GM03348 (cell line): ENCODE data around the gene SLAMF8.

Experiments
- DNase-seq: peaks from one replicate; pipeline ENCODE4 v3.0.0; 2012; ENCODE audit warnings: low spot score

The SLAMF8 gene

DNA sequence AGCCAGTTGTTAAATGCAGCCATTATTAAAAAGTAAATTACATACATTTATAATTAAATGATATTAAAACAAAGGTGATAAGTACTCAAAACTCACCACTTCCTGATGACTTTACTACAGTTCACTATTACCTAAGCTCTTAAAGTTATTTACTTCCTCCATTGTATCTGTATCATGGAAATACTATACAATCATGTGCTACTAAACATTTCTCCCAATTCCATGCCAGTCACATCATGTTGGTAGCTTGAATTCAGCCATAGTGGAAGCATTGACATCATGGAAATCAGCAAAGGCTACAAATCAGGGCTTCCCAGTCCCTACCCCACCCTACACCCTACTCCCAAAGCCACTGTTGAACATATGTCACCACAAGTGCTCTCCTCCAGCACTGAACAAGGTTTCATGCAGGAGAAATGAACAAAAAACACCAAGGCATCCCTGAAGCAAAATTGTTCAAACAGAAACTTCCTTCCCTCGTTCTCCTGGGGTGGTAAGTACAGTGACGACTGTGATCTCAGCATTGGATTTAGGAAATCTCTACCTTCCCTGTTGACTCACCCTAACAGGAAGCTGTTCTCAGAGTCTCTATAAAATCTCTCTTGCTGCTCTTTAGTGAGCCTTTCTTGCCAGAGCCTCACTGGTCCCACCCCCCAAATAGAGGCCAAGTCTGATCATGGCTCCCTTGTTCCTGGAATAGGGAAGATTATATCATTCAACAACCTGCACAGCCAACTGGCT is 23.1 kb downstream of the SLAMF8 start:
- no peak for DNase-seq

DNA sequence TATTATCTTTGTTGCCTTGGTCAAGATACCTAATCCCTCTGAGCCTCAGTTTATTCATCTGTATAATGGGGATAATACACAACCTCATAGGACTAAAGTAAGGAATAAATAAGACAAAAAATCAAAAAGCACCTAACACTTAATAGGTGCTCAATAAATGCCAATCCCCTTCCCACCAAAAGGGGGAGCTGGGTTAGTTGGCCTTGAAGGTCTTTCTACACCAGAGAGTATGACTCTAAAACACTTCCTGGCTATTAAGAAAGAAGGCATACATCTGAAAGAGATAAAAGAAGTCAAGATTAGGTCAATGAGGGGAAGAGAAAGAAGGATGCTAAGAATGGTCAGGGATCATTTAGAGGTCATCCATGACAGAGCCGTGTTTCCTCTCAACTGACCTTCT is 24.7 kb downstream of the SLAMF8 start:
- DNase-seq = no peak

DNA sequence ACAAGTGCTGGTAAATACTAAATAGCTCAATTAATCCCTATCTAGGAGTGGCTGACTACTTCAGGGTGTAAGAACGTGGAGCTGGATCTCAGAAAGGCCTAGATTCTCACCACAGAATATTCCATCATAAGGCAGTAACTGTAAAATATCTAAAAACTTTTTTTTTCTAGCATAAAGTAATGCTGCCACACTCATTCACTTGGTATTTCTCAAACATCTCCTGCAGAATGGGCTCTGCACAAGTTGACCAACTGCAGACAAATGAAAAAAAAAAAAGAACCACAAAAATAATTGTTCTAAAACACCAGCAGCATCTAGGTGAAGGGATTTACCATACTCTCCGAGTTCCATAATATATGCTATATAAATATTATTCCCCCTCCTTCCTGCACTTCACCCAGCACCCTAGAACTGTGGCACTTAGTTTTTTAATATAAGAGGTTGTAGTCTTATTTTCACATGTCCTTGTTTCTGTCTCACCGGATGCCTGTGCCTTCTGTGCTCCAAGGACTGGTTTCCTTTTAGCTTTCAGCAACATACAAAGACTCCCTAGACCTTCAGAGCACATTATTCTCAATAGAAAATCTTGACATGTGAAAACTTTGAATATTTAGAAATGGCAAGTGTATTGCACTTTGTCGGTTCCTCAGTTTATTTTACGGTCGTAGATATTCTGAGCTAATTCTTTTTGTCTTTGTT is 26.9 kb downstream of the SLAMF8 start:
- peak; percentile 29 for DNase-seq

DNA sequence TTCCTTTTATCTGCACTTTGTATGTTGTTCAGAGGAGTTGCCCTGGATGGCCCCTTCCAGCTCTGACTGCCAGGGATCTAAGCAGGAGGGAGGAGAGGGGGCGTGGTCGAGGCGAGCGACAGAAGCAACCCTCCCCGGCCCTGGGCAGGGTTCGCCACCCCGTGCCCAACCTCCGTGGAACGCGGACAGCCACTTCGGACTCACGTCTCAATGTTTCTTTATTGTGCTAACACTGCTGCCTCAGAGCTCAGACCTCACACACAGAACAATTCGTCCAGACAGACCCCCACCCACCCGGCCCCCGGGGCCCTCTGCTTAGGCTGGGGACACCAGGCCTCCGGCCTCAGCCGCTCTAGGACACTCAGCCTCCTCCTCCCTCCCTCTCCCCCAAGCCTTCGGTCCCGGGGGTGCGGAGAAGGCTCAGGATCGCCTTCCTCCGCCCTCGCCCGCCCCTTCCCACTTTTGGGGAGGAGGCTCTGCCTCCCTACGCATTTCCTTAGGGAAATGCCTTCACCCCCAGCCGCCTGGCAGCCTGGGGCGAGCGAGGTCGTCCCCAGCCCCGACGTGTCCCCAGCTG is 27.5 kb downstream of the SLAMF8 start:
- DNase-seq = peak; percentile 83

DNA sequence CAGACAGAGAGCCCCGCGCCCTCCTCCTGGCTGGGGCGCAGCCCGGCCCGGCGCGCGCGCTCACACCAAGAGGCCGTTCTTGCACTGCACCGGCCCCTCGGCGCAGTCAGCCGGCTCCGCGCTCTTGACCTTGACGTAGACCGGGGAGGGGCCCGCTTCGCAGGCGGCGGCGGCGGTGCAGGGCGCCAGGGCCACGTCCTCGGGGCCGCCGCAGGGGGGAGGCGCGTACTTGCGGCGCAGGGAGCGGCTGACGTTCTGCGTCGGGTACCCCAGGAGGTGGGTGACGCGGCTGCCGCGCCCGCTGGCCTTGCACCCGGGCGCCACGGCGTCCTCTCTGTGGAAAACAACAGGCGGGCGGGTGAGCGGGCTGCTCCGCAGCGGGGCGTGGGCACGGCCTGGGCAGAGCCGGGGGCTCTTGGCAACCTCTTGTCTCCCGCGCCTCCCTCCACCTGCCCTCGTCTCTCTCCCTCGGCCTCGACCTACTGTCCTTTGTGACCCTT is 28.1 kb downstream of the SLAMF8 start:
- peak; percentile 94 for DNase-seq

DNA sequence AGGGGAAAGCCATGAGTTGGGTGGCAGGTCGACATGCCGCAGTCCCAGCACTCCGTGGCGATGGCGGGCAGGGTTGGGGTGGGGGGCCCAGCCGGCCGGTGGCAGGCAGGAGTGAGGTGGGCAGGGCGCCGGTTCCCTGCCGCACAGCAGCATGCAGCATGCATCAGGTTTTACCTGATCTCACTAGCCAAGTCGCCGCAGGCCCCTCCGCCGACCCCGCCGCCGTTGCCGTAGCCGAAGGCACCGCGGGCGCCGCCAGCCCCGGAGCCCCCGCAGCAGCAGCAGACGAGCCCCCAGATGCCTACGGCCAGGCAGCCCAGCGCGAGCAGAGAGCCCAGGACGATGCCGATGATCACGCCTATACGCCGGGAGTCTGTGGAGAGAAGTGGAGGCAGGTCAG is 29.0 kb downstream of the SLAMF8 start:
- no peak for DNase-seq

DNA sequence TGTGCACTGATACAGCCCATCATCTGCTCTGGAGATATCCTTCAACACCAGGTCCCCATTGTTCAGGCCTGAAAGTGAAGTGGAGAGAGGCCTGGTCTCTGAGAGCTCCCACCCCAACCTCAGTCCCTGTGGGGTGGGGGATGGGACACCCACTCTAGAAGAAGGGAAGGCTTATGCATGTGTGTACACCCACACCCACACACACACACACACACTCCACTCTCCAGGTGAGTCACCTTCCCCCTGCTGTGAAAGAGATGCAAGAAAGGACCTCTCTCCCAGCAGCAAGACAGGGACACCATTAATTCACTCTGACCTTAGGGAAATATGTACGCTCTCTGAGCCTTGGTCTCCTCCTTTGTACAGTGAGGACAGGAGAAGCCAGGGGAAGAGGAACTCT is 29.9 kb downstream of the SLAMF8 start:
- DNase-seq = no peak

DNA sequence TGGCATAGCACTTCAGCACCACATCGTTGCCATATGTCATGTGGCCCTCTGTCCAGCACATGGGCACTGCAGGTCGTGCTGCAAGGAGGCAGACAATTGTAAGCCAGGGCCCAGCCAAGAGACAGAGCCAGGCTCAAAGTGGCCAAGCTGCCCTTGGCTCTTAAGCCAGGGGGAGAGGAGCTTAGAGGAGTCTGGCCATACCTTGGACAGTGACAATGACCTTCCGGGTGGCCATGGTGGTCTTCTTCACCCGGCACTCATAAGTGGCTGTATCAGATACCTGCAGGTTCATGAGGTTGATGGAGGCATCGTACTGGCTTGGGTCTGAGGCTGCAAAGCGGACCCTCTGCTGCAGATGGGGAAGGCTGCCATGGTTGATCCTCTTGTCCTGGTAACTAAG is 31.2 kb downstream of the SLAMF8 start:
- no peak for DNase-seq

DNA sequence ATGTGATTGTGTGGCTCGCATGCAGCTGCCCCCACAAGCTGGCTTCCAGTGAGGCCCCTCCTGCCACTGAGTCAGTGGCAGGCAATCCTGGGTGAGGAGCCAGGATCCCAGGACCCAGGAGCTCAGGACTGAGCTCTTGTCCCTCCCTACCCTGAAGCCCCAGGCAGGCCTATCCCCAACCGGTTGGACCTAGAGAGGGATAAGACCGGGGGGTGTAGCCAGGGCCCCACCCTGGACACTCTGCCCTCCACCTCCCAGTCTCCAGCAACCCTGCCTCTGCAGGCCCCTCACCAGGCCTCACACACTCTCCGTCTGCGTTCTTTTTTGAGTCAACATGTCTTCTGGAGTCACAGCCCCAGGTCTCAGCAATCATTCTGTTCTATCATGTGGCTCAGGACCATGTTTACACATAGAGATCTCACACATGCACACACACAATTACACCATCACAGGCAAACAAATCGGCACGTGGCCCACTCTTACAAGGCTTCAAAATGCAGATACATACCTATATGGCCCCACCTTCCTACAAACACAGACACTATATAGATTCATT is 33.2 kb downstream of the SLAMF8 start:
- no peak for DNase-seq

DNA sequence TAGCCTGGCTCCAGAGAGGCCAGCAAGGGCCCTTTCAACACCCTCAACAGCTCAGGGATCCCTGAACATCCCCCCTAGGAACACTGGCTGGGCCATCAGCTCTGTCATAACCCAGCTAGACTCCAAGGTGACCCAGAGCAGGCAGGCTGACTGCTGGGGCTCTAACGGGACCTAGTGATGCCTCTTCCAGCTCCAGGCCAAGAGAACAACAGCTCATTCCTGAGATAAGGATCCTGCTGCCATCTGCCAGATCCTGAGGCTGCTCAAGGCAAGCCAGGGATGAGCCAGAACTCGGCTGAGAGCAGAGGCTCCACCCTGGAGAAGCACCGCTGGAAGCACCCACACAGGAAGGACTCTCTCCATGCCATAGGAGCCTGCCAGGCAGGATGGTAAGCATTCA is 33.8 kb downstream of the SLAMF8 start:
- DNase-seq = peak; percentile 62

DNA sequence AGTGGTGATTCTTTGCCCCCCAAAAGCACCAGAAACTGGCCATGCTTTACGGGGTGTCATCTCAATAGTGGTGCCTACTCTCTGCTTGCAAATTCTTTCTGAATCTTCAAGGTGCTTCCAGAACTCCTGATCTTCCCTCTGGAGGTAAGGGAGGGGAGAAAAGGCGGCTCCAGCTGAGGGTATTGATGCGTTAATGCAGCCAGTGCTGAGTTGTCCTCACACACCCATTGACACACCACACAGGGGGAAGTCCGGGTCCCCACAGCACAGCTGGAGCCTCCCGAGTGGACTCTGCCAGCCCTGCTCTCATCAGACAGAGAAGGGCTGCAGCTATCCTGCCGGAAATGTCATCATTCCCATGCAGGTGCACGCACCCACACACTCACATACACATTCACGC is 34.5 kb downstream of the SLAMF8 start:
- peak; percentile 35 for DNase-seq

DNA sequence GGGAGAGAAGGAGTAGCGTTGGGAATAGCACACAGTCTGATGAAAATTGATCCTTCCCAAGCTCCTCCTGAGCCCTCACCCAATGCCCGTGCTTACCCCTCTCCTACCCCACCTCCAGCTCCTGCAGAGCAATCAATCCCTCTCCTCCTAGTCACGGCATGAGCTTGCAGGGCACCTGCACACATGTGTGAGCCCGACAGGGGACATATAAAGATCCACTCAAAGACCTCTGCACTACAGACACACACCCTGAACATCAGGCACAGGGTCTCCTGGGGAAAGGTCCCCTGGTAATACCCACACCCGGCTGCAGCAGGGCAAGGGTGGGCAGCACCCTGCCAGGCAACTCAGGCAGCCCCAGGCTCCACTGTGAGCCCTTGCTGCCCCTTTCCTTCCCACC is 35.4 kb downstream of the SLAMF8 start:
- DNase-seq = no peak

DNA sequence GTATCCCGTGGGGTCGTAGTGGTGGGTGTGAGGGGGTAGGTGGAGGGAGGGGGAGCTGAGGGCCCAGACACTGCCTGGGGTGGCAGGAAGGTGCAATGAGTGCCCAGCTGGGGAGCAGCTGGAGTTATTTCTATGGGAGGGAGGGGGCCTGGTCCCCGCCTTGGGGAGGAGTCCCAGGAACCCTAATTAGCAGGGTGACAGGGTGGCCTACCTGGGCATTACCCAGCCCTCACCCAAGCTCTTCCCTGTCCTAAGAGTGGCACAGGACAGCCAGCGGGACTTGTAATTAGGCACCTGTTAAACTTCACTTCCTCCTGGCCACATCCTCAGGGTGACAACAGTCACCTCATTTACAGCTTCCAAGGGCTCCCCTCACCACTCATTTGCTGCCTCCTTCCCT is 35.9 kb downstream of the SLAMF8 start, which contains the start of gene VSIG8:
Gene VSIG8, minus strand, starts transcription at position 101 of the 400 bp plus-strand sequence. CDS start 136 bp downstream, outside the sequence.
- DNase-seq = no peak

DNA sequence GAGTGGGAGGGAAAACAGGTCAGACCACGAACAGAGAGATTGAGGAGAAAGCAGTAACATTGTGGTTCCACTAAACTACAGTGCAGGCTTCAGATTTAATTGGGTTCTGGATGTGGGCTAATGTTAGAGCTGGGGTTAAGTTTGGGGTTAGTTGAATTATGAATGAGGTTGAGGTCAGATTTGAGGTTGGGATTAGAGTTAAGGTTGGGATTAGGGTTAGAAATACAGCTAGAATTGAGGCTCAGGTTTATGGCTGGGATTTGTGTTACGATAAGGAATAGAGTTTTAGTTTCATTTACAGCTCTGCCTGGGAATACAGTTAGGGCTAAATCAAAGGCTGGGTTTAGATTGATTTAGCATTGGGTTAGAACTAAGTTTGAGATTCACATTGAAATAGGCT is 37.6 kb downstream of the SLAMF8 start:
- no peak for DNase-seq

DNA sequence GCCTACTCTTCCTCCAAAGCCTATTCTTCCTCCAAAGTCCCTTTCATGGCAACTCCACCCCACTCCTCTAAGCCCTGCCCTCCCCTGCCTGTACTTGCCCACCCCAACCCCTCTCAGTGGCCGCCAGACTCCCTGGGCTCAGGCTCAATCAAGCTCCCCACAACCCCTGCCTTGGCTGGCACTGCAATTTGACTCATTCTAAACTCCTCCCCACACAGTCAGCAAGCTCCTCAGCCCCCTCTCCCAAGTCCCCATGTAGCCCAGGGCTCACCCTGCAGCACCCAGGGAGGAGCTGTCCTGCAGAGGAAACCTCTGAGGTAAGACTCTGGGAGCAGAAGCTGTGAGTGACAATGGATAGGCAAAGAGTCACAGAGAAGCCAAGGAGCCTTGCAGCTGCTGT is 39.4 kb downstream of the SLAMF8 start:
- DNase-seq = no peak

DNA sequence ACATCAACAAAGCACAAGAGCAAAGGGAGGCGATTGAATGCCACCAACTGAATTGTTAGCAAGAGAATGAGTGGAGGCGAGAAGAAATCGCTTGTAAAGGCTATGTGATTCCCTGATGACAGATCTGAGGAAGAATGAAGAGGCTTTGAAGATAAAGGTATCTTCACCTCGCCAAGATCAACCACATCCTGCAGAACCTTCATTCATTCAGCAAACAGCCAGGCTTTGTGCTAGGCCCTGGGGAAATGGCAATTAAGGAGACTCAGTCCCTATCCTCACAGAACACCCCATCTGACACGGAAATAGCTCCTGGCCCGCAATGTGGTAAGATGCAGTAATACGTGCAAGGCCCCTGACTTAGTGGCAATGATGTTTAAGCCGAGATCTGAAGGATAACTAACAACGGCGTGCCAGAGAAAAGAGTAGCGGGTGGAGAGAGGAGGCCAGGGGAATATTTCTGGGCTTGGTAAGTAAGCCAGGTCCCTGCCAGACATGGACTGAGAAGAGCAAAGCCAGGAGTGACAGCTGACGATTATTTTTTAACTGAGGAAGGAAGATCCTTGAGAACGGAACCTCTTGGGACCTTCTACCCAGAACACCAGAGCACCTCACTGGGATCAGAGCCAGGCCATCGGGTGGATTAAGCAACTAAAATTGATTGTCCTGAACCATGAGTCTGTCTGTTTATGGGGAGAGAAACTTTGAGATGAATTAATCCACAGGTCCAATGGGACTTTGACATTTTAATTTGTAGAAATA is 40.4 kb downstream of the SLAMF8 start:
- no peak for DNase-seq

DNA sequence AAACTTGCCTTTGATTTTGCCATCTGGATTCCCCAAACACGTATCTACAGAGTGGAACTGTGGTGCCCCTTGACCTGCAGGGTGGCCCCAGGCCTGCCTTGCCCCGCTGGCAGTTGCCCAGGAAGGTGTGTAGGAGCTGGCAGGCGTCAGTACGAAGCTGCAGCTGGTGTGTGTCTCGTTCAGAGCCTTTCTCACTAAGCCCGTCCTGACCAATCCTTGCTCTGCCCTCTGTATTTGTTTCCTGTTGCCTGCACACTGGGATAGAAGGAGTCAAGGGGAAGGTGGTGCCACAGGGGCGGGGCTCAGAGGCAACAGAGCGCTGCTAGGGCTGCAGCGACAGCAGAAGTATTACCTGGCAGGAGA is 41.0 kb downstream of the SLAMF8 start:
- DNase-seq = no peak

DNA sequence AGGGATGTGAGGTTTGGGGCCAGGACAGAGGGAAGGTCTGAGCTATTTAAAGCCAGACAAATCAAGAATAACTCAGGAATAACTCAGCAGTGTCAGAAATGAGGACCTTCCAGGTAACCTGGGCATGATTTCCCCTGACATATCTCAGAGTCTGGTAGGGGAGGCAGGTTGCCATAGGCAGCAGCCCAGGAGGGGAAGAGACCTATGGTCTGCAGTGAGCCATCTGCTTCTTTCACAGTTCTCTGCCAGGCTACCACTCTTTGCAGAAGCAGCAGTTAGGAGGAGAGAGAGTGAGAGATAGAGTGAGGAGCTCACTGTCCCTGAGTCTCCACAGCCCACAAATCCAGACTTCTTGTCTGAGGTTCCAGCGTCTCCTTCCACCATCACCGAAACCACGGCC is 42.1 kb downstream of the SLAMF8 start:
- no peak for DNase-seq

DNA sequence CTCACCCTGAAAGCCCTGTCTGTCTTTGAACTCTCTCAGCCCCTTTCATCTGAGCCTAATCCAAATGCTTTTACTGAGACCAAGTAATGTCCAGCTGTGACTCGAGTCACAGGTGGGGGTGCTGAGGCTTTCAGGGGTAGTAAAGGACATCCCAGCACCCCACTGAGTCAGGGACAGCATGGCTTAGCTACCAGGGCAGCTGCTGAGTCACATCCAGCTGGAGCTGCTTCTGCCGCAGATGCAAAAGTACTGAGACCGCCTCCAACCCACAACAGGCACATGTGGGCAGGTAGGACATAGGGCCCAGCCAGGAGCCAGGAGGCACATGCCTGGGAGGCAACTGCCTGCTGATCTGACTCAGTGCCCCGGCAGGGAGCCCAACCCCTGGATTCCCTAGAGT is 42.5 kb downstream of the SLAMF8 start:
- DNase-seq = peak; percentile 56

DNA sequence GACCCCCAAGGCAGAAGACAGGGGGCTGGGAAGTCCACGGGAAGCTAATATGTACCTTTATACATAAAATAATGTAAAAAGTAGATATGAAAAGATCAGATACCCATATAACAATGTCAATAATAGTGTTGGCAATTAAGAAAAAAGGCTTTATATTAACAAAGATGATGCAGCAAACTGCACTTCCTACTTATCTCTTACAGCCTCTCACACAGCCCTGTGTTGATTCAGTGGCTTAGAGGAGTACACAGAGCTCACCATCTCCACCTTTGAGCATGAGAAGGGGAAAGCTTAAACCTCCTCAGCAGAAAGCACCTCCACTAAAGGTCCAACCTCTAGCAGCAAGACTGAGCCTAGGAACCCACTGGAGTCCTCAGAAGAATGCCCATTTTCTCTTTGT is 42.9 kb downstream of the SLAMF8 start:
- no peak for DNase-seq

DNA sequence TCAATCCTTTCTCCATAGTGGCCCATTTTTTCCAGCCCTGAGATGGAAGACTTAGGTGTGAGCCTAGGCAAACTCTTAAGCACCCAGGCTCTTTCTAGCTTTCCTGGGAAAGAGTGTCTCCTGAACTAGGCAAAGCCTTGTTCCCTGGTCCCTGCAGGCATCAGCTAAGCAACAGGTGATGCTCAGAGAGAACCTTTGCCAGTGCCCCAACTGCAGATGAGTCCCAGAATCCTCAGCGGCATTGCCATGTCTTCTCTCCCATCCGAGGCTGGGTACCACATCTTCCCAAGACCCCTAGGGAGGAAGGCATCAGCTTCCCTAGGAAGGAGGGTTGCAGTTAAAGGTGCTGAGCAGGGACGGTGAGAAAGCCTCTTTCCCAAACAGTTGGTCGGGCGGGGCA is 44.0 kb downstream of the SLAMF8 start:
- no peak for DNase-seq

DNA sequence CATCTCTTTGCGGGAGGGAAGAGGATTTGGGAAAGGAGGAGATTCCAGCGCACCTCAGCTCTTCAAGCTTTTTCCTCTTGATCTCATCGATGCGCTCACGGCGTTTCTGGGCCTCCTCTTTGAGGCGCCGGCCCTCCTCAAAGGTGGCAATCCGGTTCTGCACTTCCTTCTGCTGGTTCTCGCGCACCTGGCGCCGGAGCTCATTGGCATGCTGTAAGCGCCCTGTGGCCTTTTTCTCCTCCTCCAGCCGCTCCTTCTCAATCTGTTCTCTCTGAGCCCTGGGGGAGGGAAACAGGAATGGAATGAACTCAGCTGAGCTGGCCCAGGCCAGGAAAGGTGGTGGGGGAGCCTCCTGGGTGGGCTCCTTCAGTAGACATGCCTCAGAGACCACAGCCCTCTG is 46.2 kb downstream of the SLAMF8 start:
- no peak for DNase-seq
